Prostate gland (tissue), 2 donors: Measurements from ENCODE around the gene CIC.

ENCODE experiments used
- POLR2A ChIP-seq: fragments of 450-650 bp; IDR thresholded peaks from one replicate; pipeline ENCODE4 v1.6.1; 2016; ENCODE audit warnings: antibody characterized with exemption, mild to moderate bottlenecking
- TF ChIP-seq, protein P1 (sequence below), 4 experiments: fragments of 200-600 bp in 2 of 4; fragments of 450-650 bp in 2 of 4; sonication (generic) in 2 of 4; IDR thresholded peaks; 1 replicate in 3 of 4; 2 replicates in 1 of 4; pipeline ENCODE4 v1.5.1; 2016 to 2019; ENCODE audit warnings: antibody characterized with exemption in 4 of 4, mild to moderate bottlenecking in 2 of 4, moderate library complexity in 2 of 4

DNA sequence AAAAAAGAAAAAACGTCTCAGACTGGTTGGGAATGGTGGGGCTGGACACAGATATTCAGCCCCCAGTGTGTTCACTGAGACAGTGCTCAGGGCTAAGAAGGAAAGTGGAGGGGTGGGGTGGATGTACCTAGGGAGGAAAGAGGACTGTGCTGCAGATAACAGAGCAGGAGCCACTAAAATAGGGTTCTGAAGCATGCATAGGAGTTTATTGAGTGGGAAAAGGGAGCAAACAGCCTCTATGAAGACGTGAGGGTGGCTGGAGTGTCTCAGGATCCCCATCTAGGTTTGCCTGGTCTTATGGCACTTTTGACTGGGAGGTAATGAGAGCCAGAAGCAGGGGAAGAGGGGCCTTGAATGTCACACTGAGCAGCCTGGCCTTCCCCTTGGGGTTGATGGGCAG is 59.8 kb downstream of the CIC start:
- TF ChIP-seq, protein P1, sequence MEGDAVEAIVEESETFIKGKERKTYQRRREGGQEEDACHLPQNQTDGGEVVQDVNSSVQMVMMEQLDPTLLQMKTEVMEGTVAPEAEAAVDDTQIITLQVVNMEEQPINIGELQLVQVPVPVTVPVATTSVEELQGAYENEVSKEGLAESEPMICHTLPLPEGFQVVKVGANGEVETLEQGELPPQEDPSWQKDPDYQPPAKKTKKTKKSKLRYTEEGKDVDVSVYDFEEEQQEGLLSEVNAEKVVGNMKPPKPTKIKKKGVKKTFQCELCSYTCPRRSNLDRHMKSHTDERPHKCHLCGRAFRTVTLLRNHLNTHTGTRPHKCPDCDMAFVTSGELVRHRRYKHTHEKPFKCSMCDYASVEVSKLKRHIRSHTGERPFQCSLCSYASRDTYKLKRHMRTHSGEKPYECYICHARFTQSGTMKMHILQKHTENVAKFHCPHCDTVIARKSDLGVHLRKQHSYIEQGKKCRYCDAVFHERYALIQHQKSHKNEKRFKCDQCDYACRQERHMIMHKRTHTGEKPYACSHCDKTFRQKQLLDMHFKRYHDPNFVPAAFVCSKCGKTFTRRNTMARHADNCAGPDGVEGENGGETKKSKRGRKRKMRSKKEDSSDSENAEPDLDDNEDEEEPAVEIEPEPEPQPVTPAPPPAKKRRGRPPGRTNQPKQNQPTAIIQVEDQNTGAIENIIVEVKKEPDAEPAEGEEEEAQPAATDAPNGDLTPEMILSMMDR (IDR thresholded peaks at IDR 0.05): no peak
- no peak for TF ChIP-seq POLR2A
